Inflammatory macrophage treated with lipopolysaccharide for 4 hours (primary cell): ENCODE data around the gene MMEL1.
"Not testable (repeated sequence)": the region's sequence is repeated elsewhere in the genome, so short reads cannot be mapped to it uniquely, and the experiment has no call there.

Experiments
- DNase-seq: peaks from one replicate; pipeline ENCODE4 v3.0.0-alpha.2; 2020

The MMEL1 gene

GRCh38 chr1:2556678-2557481 lies 75.9 kb downstream of the MMEL1 start:
- DNase-seq = peak; percentile 15

GRCh38 chr1:2556277-2556677 lies 76.5 kb downstream of the MMEL1 start, which contains the start of gene TNFRSF14:
Gene TNFRSF14 (plus strand): TSS chr1:2556371. CDS start chr1:2556665, 294 bp downstream.
- DNase-seq = peak; percentile 88

GRCh38 chr1:2555634-2556276 lies 77.1 kb downstream of the MMEL1 start:
- DNase-seq = peak; percentile 92

GRCh38 chr1:2554621-2555387 lies 78.0 kb downstream of the MMEL1 start:
- peak; percentile 40 for DNase-seq

- no peak for DNase-seq
Observed at GRCh38 chr1:2553871-2554620, 78.8 kb downstream of the MMEL1 start.

- not testable (repeated sequence) for DNase-seq
Observed at GRCh38 chr1:2553076-2553475, 79.7 kb downstream of the MMEL1 start.

GRCh38 chr1:2552189-2552588 lies 80.6 kb downstream of the MMEL1 start:
- no peak for DNase-seq

GRCh38 chr1:2551544-2551943 lies 81.3 kb downstream of the MMEL1 start:
- not testable (repeated sequence) for DNase-seq

- DNase-seq = not testable (repeated sequence)
Observed at GRCh38 chr1:2550309-2550861, 82.4 kb downstream of the MMEL1 start.

GRCh38 chr1:2549367-2550029 lies 83.3 kb downstream of the MMEL1 start:
- not testable (repeated sequence) for DNase-seq

GRCh38 chr1:2548068-2548589 lies 84.7 kb downstream of the MMEL1 start:
- peak; percentile 74 for DNase-seq

- peak; percentile 55 for DNase-seq
Observed at GRCh38 chr1:2547210-2548067, 85.4 kb downstream of the MMEL1 start.

GRCh38 chr1:2546515-2547209 lies 86.2 kb downstream of the MMEL1 start:
- DNase-seq = peak; percentile 84

GRCh38 chr1:2545754-2546514 lies 86.9 kb downstream of the MMEL1 start:
- peak; percentile 72 for DNase-seq

- DNase-seq = no peak
Observed at GRCh38 chr1:2544875-2545640, 87.8 kb downstream of the MMEL1 start.

- no peak for DNase-seq
Observed at GRCh38 chr1:2544093-2544874, 88.5 kb downstream of the MMEL1 start.

- DNase-seq = no peak
Observed at GRCh38 chr1:2543543-2544092, 89.2 kb downstream of the MMEL1 start.
